Measurements from ENCODE around the gene LEP.

GRCh38 chr7:128201067-128201689, 39.9 kb upstream of the LEP start:
- TF ChIP-seq CTCF (IDR thresholded peaks at IDR 0.05) (no peak), POLR2A (IDR thresholded peaks at IDR 0.05) (no peak)
